SIG-M5 (cell line): ENCODE data around the gene FZD8.

Experiments used
- DNase-seq: peaks from one replicate; lab custom pipeline; 2025; lab: John Stamatoyannopoulos, UW

FZD8 gene

GRCh38 chr10:35640951-35641675, 983 bp downstream of the FZD8 start:
- no peak for DNase-seq

GRCh38 chr10:35640474-35640873, 1.6 kb downstream of the FZD8 start:
- DNase-seq, result no peak

DNA sequence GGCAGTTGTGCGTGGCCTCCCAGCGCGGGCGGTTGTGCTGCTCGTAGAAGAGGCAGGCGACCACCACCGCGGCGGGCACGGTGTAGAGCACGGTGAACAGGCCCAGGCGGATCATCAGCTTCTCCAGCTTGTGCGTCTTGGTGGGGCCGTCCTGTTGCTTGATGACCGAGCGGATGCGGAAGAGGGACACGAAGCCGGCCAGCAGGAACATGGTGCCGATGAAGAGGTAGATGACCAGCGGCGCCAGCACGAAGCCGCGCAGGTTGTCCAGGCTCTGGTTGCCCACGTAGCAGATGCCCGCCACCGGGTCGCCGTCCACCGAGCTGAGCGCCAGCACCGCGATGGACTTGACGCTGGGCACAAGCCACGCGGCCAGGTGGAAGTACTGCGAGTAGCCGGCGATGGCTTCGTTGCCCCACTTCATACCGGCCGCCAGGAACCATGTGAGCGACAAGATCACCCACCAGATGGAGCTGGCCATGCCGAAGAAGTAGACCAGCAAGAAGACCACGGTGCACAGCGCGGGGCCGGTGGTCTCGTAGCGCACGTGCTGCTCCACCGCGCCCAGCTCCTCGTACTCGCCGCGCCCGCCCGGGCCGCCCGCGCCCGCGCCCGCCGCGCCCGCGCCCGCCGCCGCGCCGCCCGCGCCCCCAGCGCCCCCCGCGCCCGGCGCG, 2.2 kb downstream of the FZD8 start:
- no peak for DNase-seq

DNA sequence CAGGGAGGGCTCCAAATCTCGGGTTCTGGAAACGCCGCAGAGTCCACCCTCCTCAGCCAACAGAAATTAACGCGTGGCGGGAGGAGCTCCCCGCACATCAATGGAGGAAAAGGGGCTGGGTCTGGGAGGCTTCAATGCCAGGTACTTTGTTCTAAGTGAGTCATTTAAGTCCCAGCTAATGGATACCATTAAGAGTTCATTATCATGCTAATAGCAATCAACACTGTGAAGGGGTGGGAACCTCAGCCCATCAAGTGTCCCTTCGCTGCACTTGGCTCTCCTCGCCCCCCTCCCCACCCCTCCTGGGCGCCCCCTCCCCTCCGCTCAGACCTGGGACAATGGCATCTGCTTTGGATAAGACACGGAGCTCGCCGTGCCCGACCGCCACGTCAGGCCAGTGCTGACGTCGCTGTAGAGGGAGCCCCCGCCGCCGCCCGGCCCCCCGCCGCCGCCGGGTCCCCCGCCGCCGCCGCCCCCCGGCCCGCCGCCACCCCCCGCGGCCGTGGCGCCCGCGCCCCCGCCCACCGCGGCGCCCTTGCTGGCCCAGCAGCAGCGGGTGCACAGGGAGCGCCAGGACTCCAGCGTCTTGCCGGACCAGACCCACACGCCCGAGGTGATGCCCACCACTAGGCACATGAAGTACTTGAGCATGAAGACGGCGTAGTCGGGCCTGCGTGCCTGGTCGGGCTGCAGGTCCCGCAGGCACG, 2.9 kb downstream of the FZD8 start:
- no peak for DNase-seq

DNA sequence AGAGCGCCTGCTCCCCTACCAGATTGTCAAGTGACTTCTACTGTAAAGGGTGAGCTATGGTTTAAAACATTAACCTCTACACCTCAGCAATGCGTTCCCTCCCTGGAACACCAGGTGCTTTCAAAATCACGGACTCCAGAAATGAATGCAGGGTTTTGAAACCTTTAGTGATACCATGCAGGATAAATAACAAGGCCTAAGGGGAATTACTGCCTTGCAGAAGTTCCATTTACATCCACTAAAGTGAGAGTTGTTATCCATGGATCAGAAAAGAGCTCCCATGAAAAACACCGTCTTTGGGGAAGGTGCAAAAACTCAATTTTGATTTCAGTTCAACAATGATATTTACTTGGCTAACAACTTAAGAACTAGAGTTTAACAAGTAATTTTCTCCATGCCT, 4.0 kb downstream of the FZD8 start:
- DNase-seq, result no peak

- DNase-seq, result no peak
Observed at GRCh38 chr10:35637462-35637861, 4.6 kb downstream of the FZD8 start.

DNA sequence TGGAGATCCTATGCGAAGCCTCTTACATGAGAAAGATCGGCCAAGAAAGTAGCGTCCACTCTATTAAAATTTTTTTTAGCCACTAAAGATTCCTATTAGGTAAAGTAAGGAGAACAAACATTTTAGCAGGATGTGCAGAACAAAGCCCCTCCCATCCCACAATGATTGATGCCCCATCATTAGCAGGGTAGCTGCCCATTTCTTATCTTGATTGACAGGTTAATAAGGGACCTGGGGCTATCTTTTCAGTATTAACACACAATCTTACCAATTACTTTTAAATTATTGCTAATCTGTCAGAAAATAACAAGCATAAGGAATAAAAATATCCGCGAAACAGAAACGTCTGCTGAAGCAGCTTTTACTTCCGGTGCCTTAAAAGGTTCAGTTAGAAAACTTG, 5.1 kb downstream of the FZD8 start:
- DNase-seq, result no peak

DNA sequence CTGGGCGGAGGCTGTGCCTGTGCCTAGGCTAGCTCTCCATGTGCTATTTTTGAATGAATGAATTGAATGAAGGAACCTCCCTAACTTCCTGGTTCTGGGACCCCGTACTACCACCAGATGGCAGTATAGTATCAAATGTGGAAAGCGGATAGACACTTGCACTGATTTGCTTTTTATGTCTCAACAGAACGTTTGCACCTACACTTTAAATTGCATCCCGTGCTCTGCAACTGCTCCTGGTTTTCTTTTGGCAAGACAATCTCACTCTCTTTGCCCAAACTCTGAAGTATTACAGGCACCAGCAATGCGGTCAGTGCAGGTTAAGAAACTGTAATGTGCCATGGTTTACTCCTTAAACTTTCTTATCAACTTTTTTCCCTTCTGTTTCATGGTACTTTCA, 6.5 kb downstream of the FZD8 start:
- no peak for DNase-seq

DNA sequence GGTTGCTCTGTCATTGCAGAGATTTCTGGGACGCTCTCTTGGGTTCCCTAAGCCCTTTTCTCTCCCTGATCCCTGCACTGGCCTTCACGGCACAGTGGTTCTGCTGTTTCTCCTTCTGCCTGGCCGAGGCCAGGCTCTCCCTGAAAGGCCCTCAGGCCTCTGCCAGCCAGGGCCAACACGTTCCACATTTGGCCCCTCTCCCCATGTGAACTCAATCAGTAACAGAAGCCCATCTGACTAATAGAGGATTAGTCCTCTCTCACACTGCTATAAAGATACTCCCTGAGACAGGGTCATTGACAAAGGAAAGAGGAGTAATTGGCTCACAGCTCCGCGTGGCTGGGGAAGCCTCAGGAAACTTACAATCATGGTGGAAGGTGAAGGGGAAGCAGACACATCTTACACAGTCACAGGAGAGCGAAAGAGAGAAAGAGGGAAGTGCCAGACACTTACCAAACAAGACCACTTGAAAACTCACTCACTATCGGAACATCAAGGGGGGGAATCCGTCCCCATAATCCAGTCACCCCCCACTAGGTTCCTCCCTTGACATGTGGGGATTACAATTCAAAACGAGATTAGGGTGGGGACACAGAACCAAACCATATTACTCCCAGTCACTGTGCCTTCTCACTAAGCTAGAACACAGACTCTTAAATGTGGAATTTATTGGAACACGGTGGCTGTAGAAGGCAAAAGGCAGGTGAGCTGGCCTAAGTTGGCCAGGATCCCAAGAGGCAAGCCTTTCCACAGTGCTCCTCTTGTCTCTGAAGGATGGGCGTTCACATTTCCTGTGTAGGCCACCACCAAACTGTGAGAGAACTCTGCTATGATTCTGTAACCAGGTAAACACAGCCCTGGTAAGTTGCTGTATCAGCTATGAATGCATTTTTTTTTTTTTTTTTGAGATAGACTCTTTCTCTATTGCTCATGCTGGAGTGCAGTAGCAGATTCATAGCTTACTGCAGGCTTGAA, 8.8 kb downstream of the FZD8 start:
- DNase-seq, result no peak

GRCh38 chr10:35632027-35632426, 10.1 kb downstream of the FZD8 start:
- DNase-seq, result no peak

DNA sequence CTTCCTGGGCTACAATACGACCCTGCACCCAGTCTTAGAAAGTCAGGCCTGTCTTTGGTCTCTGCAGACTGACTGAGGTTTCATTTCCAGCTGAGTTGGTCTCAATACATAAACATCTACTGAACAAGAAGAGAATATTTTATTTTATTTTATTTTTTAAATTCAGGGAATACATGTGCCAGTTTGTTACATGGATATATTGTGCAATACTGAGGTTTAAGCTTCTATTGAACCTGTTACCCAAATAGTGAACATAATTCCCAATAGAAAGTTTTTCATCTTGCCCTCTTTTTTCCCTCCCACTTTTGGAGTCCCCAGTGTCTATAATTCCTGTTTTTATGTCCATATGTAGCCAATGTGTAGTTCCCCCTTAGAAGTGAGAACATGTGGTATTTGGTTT, 10.7 kb downstream of the FZD8 start:
- DNase-seq, result no peak

DNA sequence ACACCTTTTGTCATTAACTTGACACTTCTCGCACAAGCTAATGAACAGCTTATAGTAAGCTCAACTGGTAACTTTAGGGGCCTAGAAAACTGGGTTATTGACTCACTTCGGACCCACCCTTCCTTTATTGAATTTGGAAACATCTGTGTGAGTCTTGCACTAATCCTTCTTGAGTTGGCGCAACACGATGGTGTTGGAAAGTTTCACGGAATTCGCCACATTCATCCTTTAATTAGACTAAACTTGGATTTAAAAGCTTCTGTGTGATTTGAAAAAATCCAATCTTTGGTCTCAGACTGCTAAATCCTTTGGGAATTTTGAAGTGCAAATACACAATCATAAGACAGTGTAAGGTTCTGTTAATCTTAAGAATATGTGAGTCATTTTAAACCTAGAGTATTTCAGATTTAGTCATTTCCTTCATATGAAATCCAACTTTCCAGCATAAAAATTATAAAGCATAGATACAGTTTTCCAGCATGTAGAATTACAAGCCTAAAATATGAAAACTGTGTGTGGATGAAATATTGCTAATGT, 15.1 kb downstream of the FZD8 start:
- DNase-seq, result no peak

- no peak for DNase-seq
Observed at GRCh38 chr10:35614312-35614711, 27.8 kb downstream of the FZD8 start.

GRCh38 chr10:35613597-35614226, 28.4 kb downstream of the FZD8 start:
- no peak for DNase-seq

DNA sequence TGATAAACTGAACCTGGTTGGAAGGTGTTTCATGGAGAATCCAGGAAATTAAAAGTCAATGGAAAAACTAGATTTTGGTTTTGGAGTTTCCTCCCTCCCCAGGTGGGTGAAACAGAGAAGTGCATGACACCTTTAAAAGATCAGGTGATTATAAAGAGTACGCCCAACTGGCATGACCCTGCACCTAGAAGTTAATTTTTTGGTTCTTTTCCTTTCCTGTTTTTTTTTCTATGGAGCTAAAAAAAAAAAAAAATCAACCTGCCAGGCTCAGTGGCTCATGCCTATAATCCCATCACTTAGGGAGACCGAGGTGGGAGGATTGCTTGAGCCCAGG, 29.0 kb downstream of the FZD8 start:
- DNase-seq, result no peak

GRCh38 chr10:35612385-35613106, 29.6 kb downstream of the FZD8 start:
- no peak for DNase-seq

DNA sequence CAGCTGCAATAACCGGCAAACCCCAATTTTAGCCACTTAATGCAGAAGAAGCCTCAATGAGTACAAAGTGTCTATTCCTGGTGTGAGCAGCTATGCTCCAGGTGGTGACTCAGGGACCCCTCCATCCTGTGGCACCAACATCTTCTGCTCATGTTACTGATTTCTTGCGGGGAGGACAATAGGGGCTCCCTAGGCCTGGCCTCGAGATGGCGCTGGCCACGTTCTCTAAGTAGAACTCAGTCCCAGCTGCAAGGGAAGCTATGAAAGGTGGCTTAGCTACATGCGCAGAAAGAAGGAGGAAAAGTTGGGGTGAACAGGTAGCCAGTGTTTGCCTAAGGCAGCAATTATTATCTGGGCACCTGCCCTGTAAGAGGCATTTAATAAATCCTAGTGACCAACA, 30.3 kb downstream of the FZD8 start:
- no peak for DNase-seq

DNA sequence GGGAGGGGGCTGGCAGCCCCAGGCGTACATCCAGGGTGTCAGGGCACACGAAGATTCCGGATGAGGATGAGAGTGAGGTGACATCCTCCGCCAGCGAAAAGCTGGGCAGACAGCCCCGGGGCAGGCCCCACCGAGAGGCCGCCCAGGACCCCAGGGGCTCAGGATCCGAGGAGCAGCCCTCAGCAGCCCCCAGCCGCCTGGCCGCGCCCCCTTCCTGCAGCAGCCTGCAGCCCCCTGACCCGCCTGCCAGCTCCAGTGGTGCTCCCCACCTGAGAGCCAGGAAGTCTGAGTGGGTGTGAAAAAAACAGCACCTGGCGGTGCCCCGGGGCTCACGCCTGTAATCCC, 33.8 kb downstream of the FZD8 start:
- DNase-seq, result no peak

DNA sequence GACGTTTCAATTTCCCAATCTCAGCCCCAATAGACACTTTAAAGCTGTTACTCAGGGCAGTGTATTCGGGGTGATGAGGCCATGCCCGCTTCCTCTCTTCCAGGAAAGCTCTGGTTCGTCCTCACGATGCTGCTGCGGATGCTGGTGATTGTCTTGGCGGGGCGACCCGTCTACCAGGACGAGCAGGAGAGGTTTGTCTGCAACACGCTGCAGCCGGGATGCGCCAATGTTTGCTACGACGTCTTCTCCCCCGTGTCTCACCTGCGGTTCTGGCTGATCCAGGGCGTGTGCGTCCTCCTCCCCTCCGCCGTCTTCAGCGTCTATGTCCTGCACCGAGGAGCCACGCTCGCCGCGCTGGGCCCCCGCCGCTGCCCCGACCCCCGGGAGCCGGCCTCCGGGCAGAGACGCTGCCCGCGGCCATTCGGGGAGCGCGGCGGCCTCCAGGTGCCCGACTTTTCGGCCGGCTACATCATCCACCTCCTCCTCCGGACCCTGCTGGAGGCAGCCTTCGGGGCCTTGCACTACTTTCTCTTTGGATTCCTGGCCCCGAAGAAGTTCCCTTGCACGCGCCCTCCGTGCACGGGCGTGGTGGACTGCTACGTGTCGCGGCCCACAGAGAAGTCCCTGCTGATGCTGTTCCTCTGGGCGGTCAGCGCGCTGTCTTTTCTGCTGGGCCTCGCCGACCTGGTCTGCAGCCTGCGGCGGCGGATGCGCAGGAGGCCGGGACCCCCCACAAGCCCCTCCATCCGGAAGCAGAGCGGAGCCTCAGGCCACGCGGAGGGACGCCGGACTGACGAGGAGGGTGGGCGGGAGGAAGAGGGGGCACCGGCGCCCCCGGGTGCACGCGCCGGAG, 34.4 kb downstream of the FZD8 start:
- DNase-seq, result no peak

DNA sequence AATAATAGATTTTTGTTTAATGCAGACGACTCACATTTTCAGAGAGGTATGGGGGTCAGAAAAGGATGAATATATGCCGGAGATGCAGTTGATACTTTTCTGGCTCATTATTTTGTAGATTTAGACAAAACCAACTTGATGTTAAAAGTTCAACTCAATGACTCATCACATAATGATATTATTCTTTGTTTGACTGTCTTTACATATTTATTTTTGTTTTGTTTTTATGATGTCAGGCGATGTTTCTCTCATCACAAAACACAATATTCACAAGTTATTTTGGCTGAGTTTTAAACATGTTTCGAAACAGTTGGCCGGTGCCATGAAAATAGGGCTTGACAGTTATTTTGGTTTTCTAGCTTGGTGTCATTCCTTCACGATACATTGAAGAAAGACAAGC, 35.7 kb downstream of the FZD8 start:
- no peak for DNase-seq
